Tibial nerve (tissue), 4 donors: ENCODE results near the gene BPIFB6. TPM values are rescaled to one million over a fixed set of nuclear protein-coding genes. Genes with fewer than 3 reads are reported as not detected.

Experiments
- DNase-seq, 2 donors: peaks; one replicate each; pipeline ENCODE4 v3.0.0-alpha.2; 2019; ENCODE audit warnings: low spot score in 2 of 2
- H3K27ac ChIP-seq, 4 donors: fragments of 200-600 bp; sonication (generic) in 3 of 4; one replicate each; pipeline ENCODE4 v1.5.1; 2017 to 2019; ENCODE audit warnings: mild to moderate bottlenecking in 1 of 4
- H3K27me3 ChIP-seq, 2 donors: fragments of 200-600 bp; sonication (generic) in 1 of 2; one replicate each; pipeline versions ENCODE4 v1.5.1 to v1.6.0; 2017 to 2019
- H3K36me3 ChIP-seq, 3 donors: fragments of 200-600 bp; sonication (generic); one replicate each; pipeline ENCODE4 v1.5.1; 2018 to 2019
- H3K4me1 ChIP-seq, 4 donors: fragments of 200-600 bp; sonication (generic) in 3 of 4; one replicate each; pipeline ENCODE4 v1.5.1; 2017 to 2019
- H3K4me3 ChIP-seq, 4 donors: fragments of 200-600 bp; sonication (generic) in 3 of 4; one replicate each; pipeline ENCODE4 v1.5.1; 2017 to 2019; ENCODE audit warnings: mild to moderate bottlenecking in 1 of 4, moderate library complexity in 1 of 4
- H3K9me3 ChIP-seq, 4 donors: fragments of 200-600 bp; sonication (generic) in 3 of 4; one replicate each; pipeline ENCODE4 v1.5.1; 2017 to 2019
- CTCF ChIP-seq, 5 experiments: fragments of 200-600 bp in 3 of 5; fragments of 450-650 bp in 2 of 5; sonication (generic) in 3 of 5; IDR thresholded peaks; one replicate each; pipeline ENCODE4 v1.5.1; 2016 to 2019; ENCODE audit warnings: antibody characterized with exemption in 5 of 5, mild to moderate bottlenecking in 3 of 5, moderate library complexity in 2 of 5
- EP300 ChIP-seq, 2 donors: sonication (generic); formaldehyde crosslinking; IDR thresholded peaks; one replicate each; pipeline ENCODE4 v1.6.1; 2017; ENCODE audit warnings: antibody characterized with exemption in 2 of 2, mild to moderate bottlenecking in 1 of 2
- POLR2A ChIP-seq, 2 donors: fragments of 450-650 bp; IDR thresholded peaks; one replicate each; pipeline ENCODE4 v1.6.1; 2017; ENCODE audit warnings: antibody characterized with exemption in 2 of 2, mild to moderate bottlenecking in 2 of 2, moderate library complexity in 2 of 2
- WGBS, 2 donors: methylation state at CpG; one replicate each; pipeline ENCODE4 v1.1.5; 2018; 5-methylcytosine and 5-hydroxymethylcytosine counted together
- total RNA-seq, 4 donors: library from RNA; depleted of rRNA; stranded (reverse); fragments of >200 nt; gene quantifications; one replicate each; pipeline ENCODE4 v1.1.0, GENCODE V29; 2016

Gene BPIFB6
- total RNA-seq, 4 donors from 2014 or later, result not detected

- WGBS, 2 donors, result 59 to 66% methylated on average over 5 of the region's 5 CpGs
- Histone ChIP-seq H3K4me1 (no peaks in the 10 kb centered on the region), H3K27ac (no peak overlapping the region), H3K27me3 (no peaks in the 10 kb centered on the region), H3K4me3 (no peak overlapping the region), H3K36me3 (no peaks in the 10 kb centered on the region), H3K9me3 (peaks cover 0 to 11% (median 0%) of the 10 kb centered on the region in 4 donors)
- TF ChIP-seq CTCF (IDR thresholded peaks at IDR 0.05) (no peak), POLR2A (IDR thresholded peaks at IDR 0.05) (no peak), EP300 (IDR thresholded peaks at IDR 0.05) (no peak)
- DNase-seq, result no peak
Measured at GRCh38 chr20:33033381-33033780, 1.9 kb downstream of the BPIFB6 start.

GRCh38 chr20:33034115-33034514 lies 2.7 kb downstream of the BPIFB6 start:
- Histone ChIP-seq H3K4me1 (no peaks in the 10 kb centered on the region), H3K27me3 (no peaks in the 10 kb centered on the region), H3K27ac (no peak overlapping the region), H3K36me3 (no peaks in the 10 kb centered on the region), H3K4me3 (no peak overlapping the region), H3K9me3 (peaks cover 0 to 11% (median 0%) of the 10 kb centered on the region in 4 donors)
- DNase-seq, result no peak
- 69 to 83% methylated on average over 5 of the region's 5 CpGs for WGBS, 2 donors
- no peak for TF ChIP-seq EP300 (IDR thresholded peaks at IDR 0.05)
- no peak for TF ChIP-seq CTCF (IDR thresholded peaks at IDR 0.05)
- no peak for TF ChIP-seq POLR2A (IDR thresholded peaks at IDR 0.05)

- no peaks in the 10 kb centered on the region for H3K36me3 ChIP-seq
- 60 to 79% methylated on average over 6 of the region's 6 CpGs for WGBS, 2 donors
- TF ChIP-seq POLR2A (IDR thresholded peaks at IDR 0.05) (no peak), CTCF (IDR thresholded peaks at IDR 0.05) (no peak), EP300 (IDR thresholded peaks at IDR 0.05) (no peak)
- no peak overlapping the region for H3K27ac ChIP-seq
- no peak for DNase-seq
- H3K27me3 ChIP-seq, result no peaks in the 10 kb centered on the region
- H3K4me3 ChIP-seq, result no peak overlapping the region
- no peaks in the 10 kb centered on the region for H3K4me1 ChIP-seq
- H3K9me3 ChIP-seq, result peaks cover 0 to 11% (median 0%) of the 10 kb centered on the region in 4 donors
Measured at GRCh38 chr20:33034901-33035492, 3.5 kb downstream of the BPIFB6 start.

- Histone ChIP-seq H3K4me3 (no peak overlapping the region), H3K4me1 (no peaks in the 10 kb centered on the region), H3K9me3 (peaks cover 0 to 11% (median 0%) of the 10 kb centered on the region in 4 donors), H3K27me3 (no peaks in the 10 kb centered on the region), H3K36me3 (no peaks in the 10 kb centered on the region), H3K27ac (no peak overlapping the region)
- no peak for TF ChIP-seq POLR2A (IDR thresholded peaks at IDR 0.05)
- no peak for TF ChIP-seq EP300 (IDR thresholded peaks at IDR 0.05)
- no peak for TF ChIP-seq CTCF (IDR thresholded peaks at IDR 0.05)
- 63 to 68% methylated on average over 5 of the region's 5 CpGs for WGBS, 2 donors
- DNase-seq, result no peak
Measured at GRCh38 chr20:33037456-33037855, 6.0 kb downstream of the BPIFB6 start.

- Histone ChIP-seq H3K9me3 (peaks cover 0 to 3% (median 0%) of the 10 kb centered on the region in 4 donors), H3K27ac (no peak overlapping the region), H3K36me3 (no peaks in the 10 kb centered on the region), H3K4me1 (no peaks in the 10 kb centered on the region), H3K27me3 (no peaks in the 10 kb centered on the region), H3K4me3 (no peak overlapping the region)
- WGBS, 2 donors, result 85 to 88% methylated on average over 4 of the region's 4 CpGs
- TF ChIP-seq EP300 (IDR thresholded peaks at IDR 0.05) (no peak), CTCF (IDR thresholded peaks at IDR 0.05) (no peak), POLR2A (IDR thresholded peaks at IDR 0.05) (no peak)
- no peak for DNase-seq
Measured at GRCh38 chr20:33038243-33038642, 6.8 kb downstream of the BPIFB6 start.
